ENCODE results near the gene ARAP1.

Gene ARAP1

GRCh38 chr11:72684236-72684912, 67.8 kb downstream of the ARAP1 start:
- DNase-seq (ENCODE audit: low read depth) = peak; percentile 22

- peak; percentile 48 for DNase-seq (ENCODE audit: low read depth)
These were observed 68.4 kb downstream of the ARAP1 start for GRCh38 chr11:72683782-72684200.

- DNase-seq (ENCODE audit: low read depth) = no peak
These were observed 69.4 kb downstream of the ARAP1 start for GRCh38 chr11:72682858-72683243.

GRCh38 chr11:72682238-72682857, 69.9 kb downstream of the ARAP1 start:
- no peak for DNase-seq (ENCODE audit: low read depth)

- DNase-seq (ENCODE audit: low read depth) = no peak
These were observed 70.7 kb downstream of the ARAP1 start for GRCh38 chr11:72681226-72682153.

- DNase-seq (ENCODE audit: low read depth) = no peak
These were observed 71.5 kb downstream of the ARAP1 start for GRCh38 chr11:72680624-72681158.

- no peak for DNase-seq (ENCODE audit: low read depth)
These were observed 72.3 kb downstream of the ARAP1 start for GRCh38 chr11:72679869-72680268.

- no peak for DNase-seq (ENCODE audit: low read depth)
These were observed 73.7 kb downstream of the ARAP1 start for GRCh38 chr11:72678524-72678923.

GRCh38 chr11:72676861-72677341, 75.3 kb downstream of the ARAP1 start:
- DNase-seq (ENCODE audit: low read depth) = peak; percentile 35

- no peak for DNase-seq (ENCODE audit: low read depth)
These were observed 77.0 kb downstream of the ARAP1 start for GRCh38 chr11:72675221-72675620.

GRCh38 chr11:72673943-72674828, 78.0 kb downstream of the ARAP1 start, which contains the start of gene PDE2A:
PDE2A (minus strand) TSS chr11:72674422; CDS start chr11:72674207, 215 bp downstream.
- DNase-seq (ENCODE audit: low read depth) = no peak

GRCh38 chr11:72673284-72673942, 78.8 kb downstream of the ARAP1 start:
- DNase-seq (ENCODE audit: low read depth) = no peak

GRCh38 chr11:72672597-72673238, 79.5 kb downstream of the ARAP1 start:
- no peak for DNase-seq (ENCODE audit: low read depth)

- no peak for DNase-seq (ENCODE audit: low read depth)
These were observed 80.8 kb downstream of the ARAP1 start for GRCh38 chr11:72671152-72672099.

- no peak for DNase-seq (ENCODE audit: low read depth)
These were observed 82.2 kb downstream of the ARAP1 start for GRCh38 chr11:72670041-72670440.

- DNase-seq (ENCODE audit: low read depth) = no peak
These were observed 82.7 kb downstream of the ARAP1 start for GRCh38 chr11:72669527-72669926.

GRCh38 chr11:72668629-72669347, 83.4 kb downstream of the ARAP1 start:
- no peak for DNase-seq (ENCODE audit: low read depth)

GRCh38 chr11:72665911-72666472, 86.2 kb downstream of the ARAP1 start:
- DNase-seq (ENCODE audit: low read depth) = no peak

Data from activated gamma-delta T cell treated with anti-CD3 and anti-CD28 coated beads, Interleukin-2, amount 50 U/mL, for 16 hours (primary cell).